Measurements from ENCODE around the gene UCN. TPM values are rescaled to one million over a fixed set of nuclear protein-coding genes. Genes with fewer than 3 reads are reported as not detected.

Gene UCN
- total and polyA plus RNA-seq, 2 of the 4 experiments (the other 2 are of a cell fraction), result 0.22 TPM; not detected in 1

DNA sequence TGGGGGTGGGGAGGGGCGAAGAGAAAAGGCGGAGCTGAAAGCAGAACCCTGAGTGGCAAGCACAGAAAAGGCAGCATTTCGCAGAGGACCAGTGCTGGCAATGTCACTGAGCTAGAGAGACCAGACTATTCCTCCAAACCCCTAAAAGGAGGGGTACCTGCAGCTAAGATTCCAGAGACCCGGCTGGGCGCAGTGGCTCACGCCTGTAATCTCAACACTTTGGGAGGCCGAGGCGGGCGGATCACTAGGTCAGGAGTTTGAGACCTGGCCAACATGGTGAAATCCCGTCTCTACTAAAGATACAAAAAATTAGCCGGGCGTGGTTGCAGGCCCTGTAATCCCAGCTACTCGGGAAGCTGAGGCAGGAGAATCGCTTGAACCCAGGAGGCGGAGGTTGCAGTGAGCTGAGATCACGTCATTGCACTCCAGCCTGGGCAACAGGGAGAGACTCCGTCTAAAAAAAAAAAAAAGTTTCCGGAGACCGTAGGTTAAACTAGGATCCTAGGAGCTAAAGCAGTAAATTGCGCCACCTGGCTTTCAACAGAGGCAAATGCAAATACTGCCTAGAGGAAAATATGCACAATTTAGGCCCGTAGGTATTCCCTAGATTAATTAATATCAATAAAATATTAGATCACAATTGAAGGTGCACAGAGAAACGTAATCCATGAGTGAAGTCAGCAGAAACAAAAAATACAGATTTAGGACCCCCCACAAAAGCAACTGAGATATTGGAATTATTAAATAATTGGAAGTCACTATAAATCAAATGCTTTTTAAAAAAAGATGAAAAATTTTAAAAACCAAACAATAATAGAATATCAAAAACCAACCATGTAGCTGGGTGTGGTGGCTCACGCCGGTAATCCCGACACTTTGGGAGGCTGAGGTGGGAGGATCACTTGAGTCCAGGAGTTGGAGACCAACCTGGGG lies 4.9 kb downstream of the UCN start:
- CTCF ChIA-PET, result interaction anchor here (0.6 to 1.6 kb wide), 12 partner anchors 10 to 231 kb away, joined by 3 to 11 read pairs (median 6); partner anchors contain the start of gene SLC30A3
- no peak overlapping the region for H3K23ac ChIP-seq (ENCODE audit: low read depth, low read length)
- no peaks in the 10 kb centered on the region; the same call in 1 of the 2 replicates for H3K9me3 ChIP-seq (ENCODE audit: control insufficient read depth, insufficient read depth, low read length)
- peaks cover 6% of the 10 kb centered on the region for H4K20me1 ChIP-seq (ENCODE audit: insufficient read depth, low read length)
- peaks cover 39% of the 10 kb centered on the region for H3K27me3 ChIP-seq (ENCODE audit: control insufficient read depth, insufficient read depth, low read length)
- H4K8ac ChIP-seq (ENCODE audit: low read depth in 2 of 2, low read length in 2 of 2), result 0 out of 4 replicates have a peak overlapping the region, but pooled peaks of 1 of the 2 experiments have one; percentile 2
- ATAC-seq (ENCODE audit: low read depth) (peak; percentile 69), DNase-seq (peak; percentile 72)
- no peak overlapping the region for H3K4me3 ChIP-seq (ENCODE audit: insufficient read depth, low read depth, low read length)
- intact Hi-C loops (cut with micrococcal nuclease) (loop anchor here (1.0 kb wide), 2 partner anchors 53 to 205 kb away; no protein-coding TSS in a partner anchor), in situ Hi-C loops (cut with MboI; ENCODE audit: low sequenced_read_pairs) (no loop called here), dilution Hi-C loops (cut with HindIII; ENCODE audit: low sequenced_read_pairs, unreplicated experiment) (no loop called here)
- H3K4me1 ChIP-seq (ENCODE audit: control insufficient read depth, insufficient read depth, low read length), result no peaks in the 10 kb centered on the region; the same call in 1 of the 2 replicates
- no peaks in the 10 kb centered on the region for H3K9me1 ChIP-seq (ENCODE audit: insufficient read depth, low read length)
- no peak overlapping the region for H3K14ac ChIP-seq (replicated peaks; ENCODE audit: low read depth, low read length)
- no peak overlapping the region for H4K91ac ChIP-seq (ENCODE audit: insufficient read depth, low read depth, low read length)
- no TSS peak for BruUV-seq (replicated peaks)
- no peak overlapping the region for H2BK20ac ChIP-seq (ENCODE audit: low read depth, low read length)
- no peak overlapping the region for H2BK120ac ChIP-seq (ENCODE audit: low read depth, low read length)
- no peak overlapping the region for H2BK5ac ChIP-seq (ENCODE audit: low read depth, low read length, poor library complexity, severe bottlenecking)
- H2AK5ac ChIP-seq (ENCODE audit: low read depth, low read length), result no peak overlapping the region
- H3K27ac ChIP-seq (ENCODE audit: insufficient read depth, low read length), result no peak overlapping the region
- TF ChIP-seq BHLHE40 (IDR thresholded peaks at IDR 0.05; ENCODE audit: low read depth, low read length) (no peak), MXI1 (IDR thresholded peaks at IDR 0.05; ENCODE audit: borderline replicate concordance, low read depth, low read length) (no peak), CHD1 (IDR thresholded peaks at IDR 0.05; ENCODE audit: low read depth, low read length) (no peak), RCOR1 (IDR thresholded peaks at IDR 0.05; ENCODE audit: insufficient replicate concordance, low read length) (no peak), MAZ (IDR thresholded peaks at IDR 0.05; ENCODE audit: borderline replicate concordance, low read depth, low read length) (no peak), POLR2A (IDR thresholded peaks at IDR 0.05; ENCODE audit: low read depth, low read length) (no peak), RAD21 (IDR thresholded peaks at IDR 0.05; ENCODE audit: low read length) (peak; percentile 82), MAFK (IDR thresholded peaks at IDR 0.05; ENCODE audit: low read depth, low read length) (no peak), SMC3 (IDR thresholded peaks at IDR 0.05; ENCODE audit: low read depth, low read length) (peak; percentile 92)
- TF ChIP-seq, protein P1, sequence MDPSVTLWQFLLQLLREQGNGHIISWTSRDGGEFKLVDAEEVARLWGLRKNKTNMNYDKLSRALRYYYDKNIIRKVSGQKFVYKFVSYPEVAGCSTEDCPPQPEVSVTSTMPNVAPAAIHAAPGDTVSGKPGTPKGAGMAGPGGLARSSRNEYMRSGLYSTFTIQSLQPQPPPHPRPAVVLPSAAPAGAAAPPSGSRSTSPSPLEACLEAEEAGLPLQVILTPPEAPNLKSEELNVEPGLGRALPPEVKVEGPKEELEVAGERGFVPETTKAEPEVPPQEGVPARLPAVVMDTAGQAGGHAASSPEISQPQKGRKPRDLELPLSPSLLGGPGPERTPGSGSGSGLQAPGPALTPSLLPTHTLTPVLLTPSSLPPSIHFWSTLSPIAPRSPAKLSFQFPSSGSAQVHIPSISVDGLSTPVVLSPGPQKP (IDR thresholded peaks at IDR 0.05; ENCODE audit: borderline replicate concordance, low read depth, low read length), result no peak
- TF ChIP-seq, protein P2, sequence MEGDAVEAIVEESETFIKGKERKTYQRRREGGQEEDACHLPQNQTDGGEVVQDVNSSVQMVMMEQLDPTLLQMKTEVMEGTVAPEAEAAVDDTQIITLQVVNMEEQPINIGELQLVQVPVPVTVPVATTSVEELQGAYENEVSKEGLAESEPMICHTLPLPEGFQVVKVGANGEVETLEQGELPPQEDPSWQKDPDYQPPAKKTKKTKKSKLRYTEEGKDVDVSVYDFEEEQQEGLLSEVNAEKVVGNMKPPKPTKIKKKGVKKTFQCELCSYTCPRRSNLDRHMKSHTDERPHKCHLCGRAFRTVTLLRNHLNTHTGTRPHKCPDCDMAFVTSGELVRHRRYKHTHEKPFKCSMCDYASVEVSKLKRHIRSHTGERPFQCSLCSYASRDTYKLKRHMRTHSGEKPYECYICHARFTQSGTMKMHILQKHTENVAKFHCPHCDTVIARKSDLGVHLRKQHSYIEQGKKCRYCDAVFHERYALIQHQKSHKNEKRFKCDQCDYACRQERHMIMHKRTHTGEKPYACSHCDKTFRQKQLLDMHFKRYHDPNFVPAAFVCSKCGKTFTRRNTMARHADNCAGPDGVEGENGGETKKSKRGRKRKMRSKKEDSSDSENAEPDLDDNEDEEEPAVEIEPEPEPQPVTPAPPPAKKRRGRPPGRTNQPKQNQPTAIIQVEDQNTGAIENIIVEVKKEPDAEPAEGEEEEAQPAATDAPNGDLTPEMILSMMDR (conservative IDR thresholded peaks at IDR 0.05; ENCODE audit: low read depth, low read length), result peak; percentile 92
- peak overlapping the region; percentile 81 for H2AFZ ChIP-seq (replicated peaks; ENCODE audit: low read length, poor library complexity)
- H3K4me2 ChIP-seq (ENCODE audit: low read depth, low read length), result no peak overlapping the region
- no peak overlapping the region for H3K56ac ChIP-seq (ENCODE audit: extremely low read depth, insufficient read depth, low read length)
- H3K36me3 ChIP-seq (ENCODE audit: control insufficient read depth, insufficient read depth, low read length), result no peaks in the 10 kb centered on the region
- no peak overlapping the region for H3K18ac ChIP-seq (ENCODE audit: low read depth, low read length)
- H3K9ac ChIP-seq (ENCODE audit: low read depth, low read length), result no peak overlapping the region
- no peak overlapping the region for H4K5ac ChIP-seq (ENCODE audit: low read depth, low read length)
- H2AK9ac ChIP-seq (replicated peaks; ENCODE audit: low read depth, low read length, poor library complexity), result no peak overlapping the region
- H3K79me1 ChIP-seq (ENCODE audit: low read depth in 1 of 2, low read length in 2 of 2), result no peaks in the 10 kb centered on the region
- 25% methylated on average over 4 of the region's 25 CpGs; no CpG with 5 or more reads in 1 of the 2 experiments for whole genome bisulfite sequencing, 2 experiments (ENCODE audit: extremely low coverage in 2 of 2, insufficient read length in 1 of 2)
- no peak overlapping the region for H3K4ac ChIP-seq (ENCODE audit: low read depth, low read length)
- POLR2A ChIA-PET (ENCODE audit: unreplicated experiment), result interaction anchor here (0.7 kb wide), 1 partner anchor 566 kb away, joined by 3 read pairs; no protein-coding TSS in a partner anchor
- H2BK15ac ChIP-seq (ENCODE audit: low read depth, low read length), result no peak overlapping the region

Measured in IMR-90 (cell line).